Sciatic nerve (tissue), 2 donors: ENCODE data around the gene ALPI. TPM values are rescaled to one million over a fixed set of nuclear protein-coding genes. Genes with fewer than 3 reads are reported as not detected.
"Not testable (repeated sequence)": the region's sequence is repeated elsewhere in the genome, so short reads cannot be mapped to it uniquely, and the experiment has no call there.

Source experiments
- ATAC-seq: fragments of 200-7000 bp; cut with Tn5 transposase; one replicate; pipeline ENCODE4 v1.9.1; 2020; ENCODE audit warnings: mild to moderate bottlenecking, moderate library complexity
- DNase-seq: peaks from one replicate; pipeline ENCODE4 v3.0.0-alpha.2; 2020; ENCODE audit warnings: low spot score
- intact Hi-C: fragments of 100-400 bp; cut with DNase I; formaldehyde crosslinking; loops from one replicate; pipeline ENCODE4 v1.14.2; 2022
- total RNA-seq: library from RNA; stranded (reverse); fragmentation: NEBNext Ultra II Directional; extraction: Animal tissue kit (Norgen Biotek cat#: 25700); gene quantifications from one replicate; pipeline ENCODE4 v1.2.1, GENCODE V29; 2021
- donor health status: DM: no; HTN: no; CAD: no.
- donor health status: DM: no; HTN: no; CAD: no.

The ALPI gene
- total RNA-seq, 1 donor from 2014 or later = not detected

DNA sequence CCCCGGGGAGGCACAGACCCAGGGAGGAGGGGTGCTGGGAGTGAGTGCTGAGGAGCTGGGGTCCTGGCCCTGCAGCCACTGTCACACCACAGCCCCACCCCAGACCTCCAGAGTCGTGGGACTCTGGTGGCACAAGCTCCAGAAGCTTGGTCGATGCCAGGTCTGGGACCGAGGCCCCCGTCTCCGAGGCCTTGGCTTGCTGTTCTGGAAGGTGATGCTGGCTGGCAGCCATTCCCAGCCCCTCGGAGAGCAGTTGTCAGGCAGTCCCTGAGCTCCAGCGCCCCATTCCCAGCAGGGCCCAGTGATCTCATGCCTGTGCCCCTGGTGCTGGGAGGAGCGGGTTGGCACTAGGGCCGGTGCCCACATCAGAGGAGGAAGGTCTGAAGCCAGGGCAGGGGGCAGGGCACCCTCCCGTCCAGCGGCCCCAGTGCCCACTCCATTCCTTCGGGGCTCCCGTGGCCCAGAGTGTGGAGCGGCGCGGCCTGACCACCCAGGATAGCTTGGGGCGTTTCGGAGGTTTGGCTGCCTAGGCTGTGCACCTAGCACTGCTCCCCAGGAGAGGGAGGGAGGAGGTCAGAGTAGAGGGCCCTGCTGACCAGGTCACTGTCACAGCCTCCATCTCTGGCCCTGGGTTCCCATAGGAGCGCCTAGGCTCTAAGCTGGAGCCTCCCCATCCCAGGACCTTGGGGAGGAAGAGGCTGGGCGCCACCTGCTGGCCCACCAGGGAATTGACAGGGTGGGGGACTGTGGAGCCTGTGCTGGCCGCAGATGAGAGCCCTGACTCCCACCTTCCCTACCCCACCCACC lies 16.8 kb upstream of the ALPI start:
- intact Hi-C loops = loop anchor here (5.0 kb wide), 1 partner anchor 532 kb away; no protein-coding TSS in a partner anchor

DNA sequence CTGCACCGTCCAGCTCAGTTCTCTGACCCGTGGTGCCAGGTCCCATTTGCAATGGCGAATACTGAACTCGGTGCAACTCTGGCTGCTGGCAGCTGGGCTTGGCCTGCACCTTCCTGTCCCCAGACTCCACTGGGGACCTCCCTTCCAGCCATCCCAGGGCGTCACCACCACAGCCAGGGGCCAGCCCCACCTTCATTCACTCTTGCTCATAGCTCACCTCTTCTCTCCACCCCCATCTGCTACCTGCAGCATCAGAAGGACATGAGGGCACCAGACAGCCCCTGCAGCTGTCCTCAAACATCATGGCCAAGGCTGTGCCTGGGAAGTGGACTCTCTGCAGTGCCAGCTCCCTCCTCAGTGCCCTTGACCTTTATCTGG lies 16.2 kb upstream of the ALPI start:
- DNase-seq = no peak

More for the DNA sequence above, 16.8 kb upstream of the ALPI start:
- ATAC-seq = peak; percentile 63
- DNase-seq = peak; percentile 53

GRCh38 chr2:232440220-232441018 lies 15.5 kb upstream of the ALPI start:
- intact Hi-C loops = not testable (repeated sequence)
- ATAC-seq (peak; percentile 82), DNase-seq (peak; percentile 91)

More for the DNA sequence above, 16.2 kb upstream of the ALPI start:
- no peak for ATAC-seq
- intact Hi-C loops = loop anchor here (5.0 kb wide), 1 partner anchor 532 kb away; no protein-coding TSS in a partner anchor

- intact Hi-C loops = no loop called here
- ATAC-seq (no peak), DNase-seq (no peak)
Observed at GRCh38 chr2:232441147-232441651, 14.8 kb upstream of the ALPI start.

- intact Hi-C loops, ATAC-seq, DNase-seq: not testable (repeated sequence)
Observed at GRCh38 chr2:232441922-232442321, 14.0 kb upstream of the ALPI start.

GRCh38 chr2:232442431-232442830 lies 13.5 kb upstream of the ALPI start:
- intact Hi-C loops, DNase-seq, ATAC-seq: not testable (repeated sequence)

GRCh38 chr2:232443047-232443446 lies 12.9 kb upstream of the ALPI start:
- ATAC-seq, DNase-seq, intact Hi-C loops: not testable (repeated sequence)

GRCh38 chr2:232443669-232444408 lies 12.1 kb upstream of the ALPI start:
- intact Hi-C loops, ATAC-seq, DNase-seq: not testable (repeated sequence)

DNA sequence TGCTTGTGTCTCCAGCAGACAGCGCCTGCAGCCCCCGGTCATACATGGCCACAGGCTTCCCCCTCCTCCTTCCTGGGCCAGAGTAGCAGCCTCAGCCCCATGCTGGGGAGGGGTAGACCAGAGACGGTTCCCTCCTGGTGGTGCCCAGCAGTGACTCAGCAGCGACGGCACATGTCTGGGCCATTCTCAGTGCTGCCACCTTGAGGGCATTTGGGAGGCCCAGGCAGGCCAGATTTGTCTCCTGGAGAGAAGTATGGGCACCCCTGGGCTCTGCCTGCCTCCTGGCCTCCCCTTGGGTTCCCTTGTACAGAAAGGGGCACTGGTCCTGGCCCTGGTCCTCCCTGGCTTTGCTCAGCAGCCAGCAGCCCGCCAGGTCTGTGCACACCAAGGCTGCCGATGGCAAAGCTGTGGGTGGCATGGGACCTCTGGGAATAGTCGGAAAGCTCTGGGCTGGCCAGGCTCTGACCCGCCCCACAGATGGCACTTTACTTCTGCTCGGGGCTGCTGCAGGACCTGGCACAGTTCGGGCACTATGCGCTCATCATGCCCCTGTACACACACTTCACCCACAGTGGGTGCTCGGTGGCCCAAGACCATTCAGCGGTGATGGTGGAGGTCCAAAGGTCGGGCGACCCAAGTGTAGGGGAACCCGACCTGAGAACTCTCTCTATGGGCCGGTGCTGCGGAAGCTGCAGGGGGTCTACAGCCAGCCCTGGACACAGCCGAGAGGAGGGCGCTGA lies 11.4 kb upstream of the ALPI start:
- intact Hi-C loops = no loop called here
- DNase-seq = no peak
- ATAC-seq = no peak

GRCh38 chr2:232445149-232445885 lies 10.6 kb upstream of the ALPI start:
- intact Hi-C loops, DNase-seq, ATAC-seq: not testable (repeated sequence)

DNA sequence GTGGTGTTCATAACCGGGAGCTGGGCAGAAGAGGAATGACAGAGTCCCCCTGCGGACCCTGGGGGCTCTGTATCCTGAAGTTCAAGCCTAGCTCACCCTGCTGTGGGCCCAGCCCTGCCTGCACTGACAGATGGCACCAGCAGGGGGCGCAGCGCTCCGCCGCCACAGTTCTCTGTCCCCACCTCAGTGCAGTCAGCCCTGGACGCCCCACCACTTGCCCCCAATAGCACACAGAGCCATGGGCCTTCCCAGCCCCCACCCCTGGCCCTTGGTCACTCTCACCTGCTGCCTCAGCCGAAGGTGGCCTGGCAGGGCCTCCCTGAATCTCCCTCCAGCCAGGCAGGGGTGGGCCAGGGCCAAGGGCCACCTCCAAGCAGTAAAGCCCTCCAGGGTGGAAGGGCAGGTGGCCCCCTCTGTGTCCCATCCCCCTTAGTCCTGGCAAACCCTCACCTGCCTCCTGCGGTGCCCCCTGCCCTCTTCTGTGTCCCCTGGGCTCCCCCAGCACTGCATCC lies 9.6 kb upstream of the ALPI start:
- ATAC-seq, DNase-seq, intact Hi-C loops: not testable (repeated sequence)

- ATAC-seq (no peak), DNase-seq (no peak)
- intact Hi-C loops = no loop called here
Observed at GRCh38 chr2:232447091-232447620, 8.8 kb upstream of the ALPI start.

- ATAC-seq (peak; percentile 38), DNase-seq (no peak)
- intact Hi-C loops = no loop called here
Observed at GRCh38 chr2:232447638-232448303, 8.2 kb upstream of the ALPI start.

- ATAC-seq (no peak), DNase-seq (no peak)
- intact Hi-C loops = no loop called here
Observed at GRCh38 chr2:232448304-232448690, 7.7 kb upstream of the ALPI start.

DNA sequence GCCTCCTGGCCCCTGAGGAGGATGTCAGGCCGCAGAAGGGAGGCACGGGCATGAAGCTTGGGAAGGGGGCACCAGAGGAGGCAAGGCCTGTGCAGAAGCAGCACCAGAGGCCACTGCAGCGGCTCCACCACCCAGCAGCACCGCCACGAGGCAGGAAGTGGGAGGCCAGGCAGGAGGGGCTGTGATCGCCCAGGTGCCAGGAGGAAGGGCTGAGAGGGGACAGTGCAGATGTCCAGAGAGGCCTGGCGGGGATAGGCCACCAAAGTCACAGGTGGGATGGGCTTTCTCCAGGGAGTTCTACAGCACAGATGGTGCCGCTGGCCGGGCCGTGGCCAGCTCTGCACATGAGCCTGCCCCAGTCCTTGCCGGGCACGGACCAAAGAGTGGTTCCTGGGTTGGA lies 6.0 kb upstream of the ALPI start:
- ATAC-seq (no peak), DNase-seq (no peak)
- intact Hi-C loops = no loop called here

- ATAC-seq, intact Hi-C loops, DNase-seq: not testable (repeated sequence)
Observed at GRCh38 chr2:232451645-232452044, 4.3 kb upstream of the ALPI start.

- intact Hi-C loops = no loop called here
- ATAC-seq = no peak
Observed at GRCh38 chr2:232454630-232455029, 1.3 kb upstream of the ALPI start.

More at GRCh38 chr2:232454630-232455029, 1.3 kb upstream of the ALPI start:
- no peak for DNase-seq
